ENCODE data around the gene ADARB2. TPM values are rescaled to one million over a fixed set of nuclear protein-coding genes. Genes with fewer than 3 reads are reported as not detected.
A peak's percentile ranks its signal among the peaks of the same experiment; 100 is the strongest.

ADARB2 gene
- total and polyA plus RNA-seq, 8 donors = 0.41 to 0.92 (median 0.76) TPM

DNA sequence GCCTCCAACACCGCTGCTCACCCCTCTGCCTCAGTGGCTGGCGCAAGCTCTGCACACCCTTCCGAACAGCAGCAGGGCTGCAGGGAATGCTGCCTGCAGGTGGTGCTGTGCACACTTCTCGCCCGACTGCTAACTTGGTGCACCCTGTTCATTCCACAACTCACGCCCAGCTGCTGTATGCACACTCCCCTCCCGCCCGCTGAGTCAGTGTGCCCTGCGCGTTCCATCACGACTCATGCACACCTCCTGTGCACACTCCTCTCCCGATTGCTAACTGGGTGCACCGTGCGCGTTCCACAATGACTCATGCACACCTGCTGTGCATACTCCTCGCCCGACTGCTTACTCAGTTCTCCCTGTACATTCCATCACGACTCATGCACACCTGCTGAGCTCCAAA, 21.5 kb downstream of the ADARB2 start:
- Histone ChIP-seq H3K4me1 (no peaks in the 10 kb centered on the region), H3K27me3 (peaks cover 0 to 30% of the 10 kb centered on the region in 2 donors), H3K9me3 (no peaks in the 10 kb centered on the region), H3K36me3 (no peaks in the 10 kb centered on the region), H3K27ac (no peak overlapping the region), H3K4me3 (no peak overlapping the region)
- DNase-seq = no peak
- intact Hi-C loops (cut with DNase I) = no loop called here
- TF ChIP-seq, protein P1, sequence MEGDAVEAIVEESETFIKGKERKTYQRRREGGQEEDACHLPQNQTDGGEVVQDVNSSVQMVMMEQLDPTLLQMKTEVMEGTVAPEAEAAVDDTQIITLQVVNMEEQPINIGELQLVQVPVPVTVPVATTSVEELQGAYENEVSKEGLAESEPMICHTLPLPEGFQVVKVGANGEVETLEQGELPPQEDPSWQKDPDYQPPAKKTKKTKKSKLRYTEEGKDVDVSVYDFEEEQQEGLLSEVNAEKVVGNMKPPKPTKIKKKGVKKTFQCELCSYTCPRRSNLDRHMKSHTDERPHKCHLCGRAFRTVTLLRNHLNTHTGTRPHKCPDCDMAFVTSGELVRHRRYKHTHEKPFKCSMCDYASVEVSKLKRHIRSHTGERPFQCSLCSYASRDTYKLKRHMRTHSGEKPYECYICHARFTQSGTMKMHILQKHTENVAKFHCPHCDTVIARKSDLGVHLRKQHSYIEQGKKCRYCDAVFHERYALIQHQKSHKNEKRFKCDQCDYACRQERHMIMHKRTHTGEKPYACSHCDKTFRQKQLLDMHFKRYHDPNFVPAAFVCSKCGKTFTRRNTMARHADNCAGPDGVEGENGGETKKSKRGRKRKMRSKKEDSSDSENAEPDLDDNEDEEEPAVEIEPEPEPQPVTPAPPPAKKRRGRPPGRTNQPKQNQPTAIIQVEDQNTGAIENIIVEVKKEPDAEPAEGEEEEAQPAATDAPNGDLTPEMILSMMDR (IDR thresholded peaks at IDR 0.05) = no peak
- ATAC-seq = peak; percentile 54

DNA sequence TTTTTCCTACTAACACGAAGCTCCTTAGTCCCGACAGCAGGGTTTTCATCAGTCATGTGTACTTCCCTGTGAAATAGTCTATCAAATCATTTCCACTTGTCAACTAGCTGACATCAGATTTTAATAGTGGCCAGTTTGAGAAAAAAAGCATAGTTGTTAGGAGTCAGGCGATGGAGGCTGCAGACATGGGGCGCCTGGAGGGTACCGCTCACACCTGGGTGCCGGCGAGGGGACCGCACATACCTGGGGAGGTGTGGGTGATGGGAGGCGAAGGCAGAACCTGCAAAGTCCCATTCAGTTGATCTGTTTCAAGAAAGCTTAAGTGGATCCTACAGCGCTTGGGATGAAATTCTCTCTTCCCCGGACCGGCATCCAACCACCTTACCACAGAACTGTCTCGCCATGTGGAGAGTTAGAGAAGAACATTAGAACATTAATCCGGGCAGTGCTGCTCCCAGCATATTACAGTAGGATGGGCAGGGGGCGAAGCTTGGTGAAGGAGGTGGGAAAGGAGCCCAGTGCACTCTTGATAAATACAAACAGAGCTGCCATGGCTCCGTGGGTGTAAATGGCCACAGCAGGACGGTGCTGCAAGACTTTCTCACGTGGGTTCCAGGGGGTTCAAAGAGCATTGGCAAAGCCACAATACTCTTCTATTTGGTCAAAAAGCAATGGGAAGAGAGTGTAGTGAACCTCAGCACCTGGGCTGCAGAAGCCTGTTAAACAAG, 24.2 kb downstream of the ADARB2 start:
- peaks cover 0 to 24% of the 10 kb centered on the region in 2 donors for H3K27me3 ChIP-seq
- TF ChIP-seq, protein P1 (IDR thresholded peaks at IDR 0.05) = no peak

DNA sequence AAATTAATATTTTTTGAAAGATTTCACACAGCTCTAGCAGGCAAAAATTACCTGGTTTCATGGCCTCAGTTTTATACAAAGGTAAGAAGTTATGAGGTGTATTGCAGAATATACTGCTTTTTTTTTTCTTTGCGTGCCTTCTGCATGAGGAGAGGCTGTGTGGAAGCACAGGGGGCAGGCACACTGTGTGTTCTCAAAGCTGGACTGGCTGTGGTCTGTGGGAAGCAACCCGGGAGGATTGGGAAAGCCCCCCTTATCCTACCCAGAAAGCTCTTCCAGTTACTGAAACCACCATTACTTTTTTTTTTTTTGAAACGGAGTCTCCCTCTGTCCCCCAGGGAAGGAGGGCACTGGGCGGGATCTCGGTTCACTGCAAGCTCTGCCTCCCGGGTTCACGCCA, 25.0 kb downstream of the ADARB2 start:
- Histone ChIP-seq H3K27me3 (peaks cover 0 to 16% of the 10 kb centered on the region in 2 donors), H3K36me3 (no peaks in the 10 kb centered on the region), H3K27ac (no peak overlapping the region), H3K4me1 (no peaks in the 10 kb centered on the region), H3K9me3 (no peaks in the 10 kb centered on the region), H3K4me3 (no peak overlapping the region)
- DNase-seq (no peak), ATAC-seq (no peak)
- intact Hi-C loops (cut with DNase I) = no loop called here
- TF ChIP-seq, protein P1 (IDR thresholded peaks at IDR 0.05) = no peak

More for the DNA sequence above, 24.2 kb downstream of the ADARB2 start:
- Histone ChIP-seq H3K9me3 (no peaks in the 10 kb centered on the region), H3K4me1 (no peaks in the 10 kb centered on the region), H3K4me3 (no peak overlapping the region), H3K27ac (no peak overlapping the region), H3K36me3 (no peaks in the 10 kb centered on the region)
- ATAC-seq = no peak
- intact Hi-C loops (cut with DNase I) = no loop called here
- no peak for DNase-seq

DNA sequence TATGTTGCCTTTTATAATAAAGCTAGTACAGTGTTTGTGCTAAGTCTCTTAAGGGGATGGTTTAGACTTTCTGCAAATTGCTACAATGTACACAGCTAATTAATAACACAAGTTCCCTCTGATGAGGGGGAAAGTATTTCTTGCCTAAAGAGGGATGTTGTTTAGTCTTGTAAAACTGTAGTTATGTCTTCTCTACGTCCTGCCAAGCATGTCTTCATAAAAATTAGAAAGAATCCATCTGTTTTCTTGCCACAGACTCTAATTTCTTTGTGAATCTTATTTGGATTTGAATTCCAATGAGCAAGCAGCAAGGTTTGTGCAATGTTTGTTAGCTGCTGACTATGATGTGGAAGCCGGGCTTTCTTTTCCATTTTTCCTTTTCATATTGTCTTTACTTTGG, 28.2 kb downstream of the ADARB2 start:
- TF ChIP-seq, protein P1 (IDR thresholded peaks at IDR 0.05) = no peak
- Histone ChIP-seq H3K4me3 (no peak overlapping the region), H3K9me3 (no peaks in the 10 kb centered on the region), H3K36me3 (no peaks in the 10 kb centered on the region), H3K27me3 (peaks cover 0 to 3% of the 10 kb centered on the region in 2 donors), H3K4me1 (no peaks in the 10 kb centered on the region), H3K27ac (no peak overlapping the region)
- intact Hi-C loops (cut with DNase I) = no loop called here
- peak in 2 of 4 donors; percentile 69 to 76 for DNase-seq
- no peak for ATAC-seq

DNA sequence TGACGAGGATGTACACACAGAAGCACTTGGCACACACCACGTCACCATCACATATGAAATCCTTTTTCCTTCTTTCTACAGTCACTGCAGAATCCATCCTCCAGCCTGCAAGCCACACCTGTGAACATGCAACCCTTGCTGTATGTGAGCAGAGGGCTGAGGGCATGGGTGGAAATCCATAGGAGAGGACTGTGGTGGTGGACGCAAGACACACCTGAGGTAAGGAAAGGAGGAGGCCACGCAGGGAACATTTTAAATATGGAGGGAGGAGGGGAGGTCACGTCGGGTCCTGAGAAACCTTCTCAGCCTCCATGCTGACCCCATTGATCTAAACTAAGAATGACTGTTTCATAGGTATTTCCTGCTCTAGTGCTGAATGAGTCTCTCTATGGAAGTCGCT, 28.6 kb downstream of the ADARB2 start:
- no peak overlapping the region for H3K27ac ChIP-seq
- peaks cover 0 to 3% of the 10 kb centered on the region in 2 donors for H3K27me3 ChIP-seq
- H3K36me3 ChIP-seq = no peaks in the 10 kb centered on the region
- TF ChIP-seq, protein P1 (IDR thresholded peaks at IDR 0.05) = no peak
- intact Hi-C loops (cut with DNase I) = no loop called here
- no peaks in the 10 kb centered on the region for H3K9me3 ChIP-seq
- DNase-seq (no peak), ATAC-seq (no peak)
- no peaks in the 10 kb centered on the region for H3K4me1 ChIP-seq
- H3K4me3 ChIP-seq = no peak overlapping the region
